Fibroblast of skin of right biceps (primary cell): ENCODE data around the gene TXNDC5.
A peak's percentile ranks its signal among the peaks of the same experiment; 100 is the strongest.
"Not testable (repeated sequence)": the region's sequence is repeated elsewhere in the genome, so short reads cannot be mapped to it uniquely, and the experiment has no call there.

Experiments used
- DNase-seq: peaks from one replicate; pipeline ENCODE4 v3.0.0-alpha.2; 2013

TXNDC5 gene

DNA sequence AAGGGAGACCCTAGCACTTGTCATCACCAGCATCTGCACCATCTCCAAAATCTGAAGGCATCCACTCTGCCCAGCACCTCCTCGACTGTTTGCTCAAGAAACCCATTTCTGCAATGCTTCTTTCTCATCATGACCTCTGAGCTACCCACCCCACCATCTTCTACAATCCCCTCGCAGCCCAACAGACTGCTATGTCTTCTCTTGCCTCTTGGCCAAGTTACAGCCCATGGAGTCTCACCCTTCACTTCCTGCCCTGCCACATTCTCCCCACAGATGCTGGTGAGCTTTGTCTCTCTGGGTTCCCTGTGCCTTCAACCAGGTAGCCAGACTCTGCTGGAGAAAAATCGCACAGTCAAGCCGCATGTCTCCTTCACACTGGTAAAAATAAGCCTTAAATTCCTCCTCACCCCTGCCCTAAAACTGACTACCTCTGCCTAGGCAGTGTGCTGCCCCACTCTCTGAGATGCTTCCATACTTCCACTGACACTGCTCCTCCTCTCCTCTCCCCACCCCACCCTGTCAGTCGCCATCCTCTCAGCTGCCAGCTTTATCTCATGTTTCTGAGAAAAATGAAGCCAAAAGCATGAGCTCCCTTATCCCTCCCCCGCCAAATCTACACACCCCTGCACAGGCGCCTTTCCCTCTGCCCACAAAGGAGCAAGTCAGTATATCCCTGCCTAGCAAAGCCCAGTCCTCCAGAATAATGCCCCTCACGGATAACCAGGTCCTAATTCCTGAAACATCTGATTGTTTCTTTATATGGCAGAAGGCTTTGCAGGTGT lies 2.3 kb upstream of the TXNDC5 start:
- no peak for DNase-seq

GRCh38 chr6:7912024-7912423 lies 1.4 kb upstream of the TXNDC5 start:
- DNase-seq, result no peak

- no peak for DNase-seq
Measured at GRCh38 chr6:7911345-7911725, 747 bp upstream of the TXNDC5 start.

- no peak for DNase-seq
Measured at GRCh38 chr6:7910298-7910653, 312 bp downstream of the TXNDC5 start.

GRCh38 chr6:7909323-7910276 lies 988 bp downstream of the TXNDC5 start:
- DNase-seq, result peak; percentile 65

- no peak for DNase-seq
Measured at GRCh38 chr6:7907159-7907558, 3.4 kb downstream of the TXNDC5 start.

- no peak for DNase-seq
Measured at GRCh38 chr6:7906741-7907140, 3.8 kb downstream of the TXNDC5 start.

- DNase-seq, result no peak
Measured at GRCh38 chr6:7905416-7905815, 5.2 kb downstream of the TXNDC5 start.

DNA sequence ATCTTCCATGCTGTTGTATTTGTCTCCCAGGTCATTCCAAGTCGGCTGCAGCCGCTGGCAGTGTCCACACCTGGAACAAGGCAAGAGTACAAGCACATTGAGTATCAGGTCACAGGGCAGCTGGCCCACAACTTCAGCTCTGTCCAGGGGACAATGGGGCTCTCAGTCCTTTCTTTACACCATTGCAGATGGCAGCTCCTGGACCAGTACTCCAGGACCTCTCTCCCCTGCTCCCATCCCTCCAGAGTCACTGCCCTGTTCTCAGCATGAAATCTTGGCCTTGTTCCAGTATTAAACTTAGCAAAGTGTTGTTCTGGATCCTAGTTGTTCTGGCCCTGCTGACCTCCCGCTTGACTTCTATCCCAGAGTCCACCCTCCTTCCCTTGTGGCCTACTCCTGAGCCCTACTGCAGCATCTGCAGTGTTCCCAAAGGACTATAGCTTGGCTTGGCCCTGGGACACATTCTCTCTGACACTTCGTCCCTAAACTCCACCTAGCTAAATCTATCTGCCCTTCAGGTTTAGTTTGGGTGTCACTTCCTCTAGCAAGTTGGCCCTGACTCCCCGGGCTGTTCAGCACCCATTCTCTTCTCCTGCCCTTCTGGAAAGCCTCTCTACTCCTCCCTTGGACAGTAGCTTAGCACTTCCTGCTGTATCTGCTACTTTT lies 5.8 kb downstream of the TXNDC5 start:
- no peak for DNase-seq

- DNase-seq, result no peak
Measured at GRCh38 chr6:7903673-7904072, 6.9 kb downstream of the TXNDC5 start.

DNA sequence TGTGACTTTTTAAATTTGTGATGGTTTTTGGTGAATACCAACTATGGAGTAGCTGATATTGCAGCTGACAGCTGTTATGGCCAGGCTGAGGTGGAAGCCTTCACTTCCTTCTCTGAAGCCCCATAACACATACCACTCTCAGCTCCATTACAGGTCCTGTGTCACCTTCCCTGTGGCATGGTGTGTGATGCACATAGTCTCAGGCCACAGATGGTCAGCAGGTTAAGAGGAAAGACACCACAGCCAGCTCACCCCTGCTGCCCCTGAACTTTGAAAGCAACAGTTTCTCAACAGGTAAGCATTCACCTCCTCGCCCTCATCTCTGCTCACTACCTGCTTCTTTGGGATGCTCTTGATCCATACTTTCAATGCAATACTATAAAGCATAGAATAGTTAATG lies 7.7 kb downstream of the TXNDC5 start:
- DNase-seq, result no peak

GRCh38 chr6:7902221-7902620 lies 8.4 kb downstream of the TXNDC5 start:
- no peak for DNase-seq

DNA sequence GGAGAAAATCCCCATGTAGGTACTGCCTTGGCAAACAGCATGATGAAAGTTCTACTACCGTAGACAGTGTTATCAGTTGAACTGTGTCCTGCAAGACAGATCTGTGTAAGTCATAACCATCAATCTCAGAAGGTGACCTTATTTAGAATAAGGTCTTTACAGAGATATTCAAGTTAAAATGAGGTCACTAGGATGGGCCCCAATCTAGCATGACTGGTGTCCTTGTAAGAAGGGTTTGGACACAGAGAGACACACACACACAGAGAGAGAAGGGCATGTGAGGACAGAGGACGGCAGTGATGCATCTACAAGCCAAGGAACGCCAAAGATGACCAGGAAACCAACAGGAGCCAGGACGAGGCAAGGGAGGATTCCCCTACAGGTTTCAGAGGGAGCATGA lies 8.8 kb downstream of the TXNDC5 start:
- DNase-seq, result no peak

GRCh38 chr6:7901056-7901455 lies 9.5 kb downstream of the TXNDC5 start:
- no peak for DNase-seq

- no peak for DNase-seq
Measured at GRCh38 chr6:7900621-7901020, 10.0 kb downstream of the TXNDC5 start.

GRCh38 chr6:7899889-7900213 lies 10.7 kb downstream of the TXNDC5 start:
- no peak for DNase-seq

GRCh38 chr6:7899101-7899888 lies 11.3 kb downstream of the TXNDC5 start:
- no peak for DNase-seq

GRCh38 chr6:7898193-7898586 lies 12.4 kb downstream of the TXNDC5 start:
- not testable (repeated sequence) for DNase-seq

- DNase-seq, result no peak
Measured at GRCh38 chr6:7897461-7898192, 13.0 kb downstream of the TXNDC5 start.

GRCh38 chr6:7896465-7896987 lies 14.1 kb downstream of the TXNDC5 start:
- no peak for DNase-seq

DNA sequence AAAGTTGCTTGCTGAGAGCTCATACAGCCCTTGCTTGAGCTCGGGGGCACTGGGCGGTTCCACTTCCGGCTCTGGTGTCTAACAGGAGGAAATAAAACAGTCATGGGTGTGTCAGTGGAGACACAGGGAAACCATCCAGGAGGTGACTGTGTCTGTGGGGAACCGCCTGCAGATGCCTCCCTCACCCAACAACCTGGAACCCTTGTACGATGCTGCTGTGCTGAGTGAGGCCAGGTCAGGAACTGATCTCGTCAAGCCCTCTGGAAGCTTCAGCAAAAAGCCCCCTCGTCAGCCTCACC lies 15.5 kb downstream of the TXNDC5 start:
- DNase-seq, result no peak
